Smooth muscle cell (in vitro differentiated cells): ENCODE data around the gene GALNTL6. TPM values are rescaled to one million over a fixed set of nuclear protein-coding genes. Genes with fewer than 3 reads are reported as not detected.

Source experiments
- DNase-seq: peaks from one replicate; lab custom pipeline; 2025; ENCODE audit not compliant: unreplicated experiment; lab: John Stamatoyannopoulos, UW
- H2AFZ ChIP-seq: fragments of 200-600 bp; sonication (generic); 2 replicates; pipeline ENCODE4 v1.6.0; 2016; ENCODE audit warnings: antibody characterized with exemption, low read depth, mild to moderate bottlenecking
- H3F3A ChIP-seq: fragments of 200-600 bp; sonication (generic); 2 replicates; pipeline ENCODE4 v1.6.0; 2017; ENCODE audit warnings: antibody characterized with exemption, low read depth
- H3K27ac ChIP-seq: fragments of 200-600 bp; sonication (generic); 2 replicates; pipeline ENCODE4 v1.5.1; 2016; ENCODE audit warnings: low read depth, mild to moderate bottlenecking
- H3K27me3 ChIP-seq: fragments of 200-600 bp; sonication (generic); 2 replicates; pipeline ENCODE4 v1.6.1; 2016; ENCODE audit warnings: low read depth, mild to moderate bottlenecking
- H3K36me3 ChIP-seq: fragments of 200-600 bp; sonication (generic); 2 replicates; pipeline ENCODE4 v1.5.1; 2016; ENCODE audit warnings: low read depth
- H3K4me1 ChIP-seq: fragments of 200-600 bp; sonication (generic); 2 replicates; pipeline ENCODE4 v1.5.1; 2016; ENCODE audit warnings: low read depth
- H3K4me2 ChIP-seq: fragments of 200-600 bp; sonication (generic); 2 replicates; pipeline ENCODE4 v1.6.0; 2016; ENCODE audit warnings: mild to moderate bottlenecking
- H3K4me3 ChIP-seq: fragments of 200-600 bp; sonication (generic); 2 replicates; pipeline ENCODE4 v1.5.1; 2016; ENCODE audit warnings: mild to moderate bottlenecking
- H3K79me2 ChIP-seq: fragments of 200-600 bp; sonication (generic); 2 replicates; pipeline ENCODE4 v1.6.0; 2016; ENCODE audit warnings: low read depth, mild to moderate bottlenecking
- H3K9ac ChIP-seq: fragments of 200-600 bp; sonication (generic); 2 replicates; pipeline ENCODE4 v1.6.0; 2016; ENCODE audit warnings: low read depth
- H3K9me3 ChIP-seq: fragments of 200-600 bp; sonication (generic); replicated peaks from 2 replicates; pipeline ENCODE4 v1.5.1; 2016; ENCODE audit warnings: low read depth
- H4K20me1 ChIP-seq: fragments of 200-600 bp; sonication (generic); 2 replicates; pipeline ENCODE4 v1.6.0; 2016; ENCODE audit warnings: low read depth
- CTCF ChIP-seq: fragments of 200-600 bp; sonication (generic); IDR thresholded peaks from 2 replicates; pipeline ENCODE4 v1.5.1; 2017; ENCODE audit warnings: borderline replicate concordance, mild to moderate bottlenecking, antibody characterized with exemption; ENCODE audit not compliant: insufficient read depth, poor library complexity, severe bottlenecking
- WGBS: methylation state at CpG from one replicate; pipeline ENCODE4 v1.1.7; 2016; ENCODE audit warnings: low lambda C conversion rate; 5-methylcytosine and 5-hydroxymethylcytosine counted together
- polyA plus RNA-seq: library from polyadenylated mRNA; unstranded; fragments of >200 nt; fragmentation: Nextera tagmentation; extraction: Ambion mirVana; gene quantifications from 2 replicates; pipeline ENCODE4 v1.2.1, GENCODE V29; 2016
- total RNA-seq: library from RNA; depleted of rRNA; stranded (reverse); fragments of >200 nt; gene quantifications from 2 replicates; pipeline ENCODE4 v1.2.3, GENCODE V29; 2014

Gene GALNTL6
- total and polyA plus RNA-seq, 2 experiments from 2014 or later, result 0.18 to 1.3 TPM

- Histone ChIP-seq H3F3A (no peaks in the 10 kb centered on the region), H3K27ac (no peak overlapping the region), H3K9ac (no peak overlapping the region), H3K36me3 (no peaks in the 10 kb centered on the region), H3K27me3 (no peaks in the 10 kb centered on the region), H3K4me1 (no peaks in the 10 kb centered on the region), H2AFZ (no peak overlapping the region), H4K20me1 (no peaks in the 10 kb centered on the region), H3K79me2 (no peaks in the 10 kb centered on the region), H3K4me2 (no peak overlapping the region), H3K4me3 (no peak overlapping the region), H3K9me3 (no peaks in the 10 kb centered on the region)
- WGBS, result 88% methylated on average over 1 of the region's 1 CpG
- TF ChIP-seq CTCF, result no peak
- no peak for DNase-seq
Observed at GRCh38 chr4:172521680-172522079, 708.5 kb downstream of the GALNTL6 start.

GRCh38 chr4:172543249-172543648, 730.0 kb downstream of the GALNTL6 start:
- no peak for DNase-seq
- no peaks in the 10 kb centered on the region for H3K9me3 ChIP-seq
- no peak overlapping the region for H3K4me3 ChIP-seq
- 71% methylated on average over 4 of the region's 4 CpGs for WGBS
- no peaks in the 10 kb centered on the region for H3K79me2 ChIP-seq
- H2AFZ ChIP-seq, result no peak overlapping the region
- H3K36me3 ChIP-seq, result no peaks in the 10 kb centered on the region
- no peak overlapping the region for H3K4me2 ChIP-seq
- H3K4me1 ChIP-seq, result no peaks in the 10 kb centered on the region
- no peak overlapping the region for H3K27ac ChIP-seq
- TF ChIP-seq CTCF, result no peak
- no peaks in the 10 kb centered on the region for H3K27me3 ChIP-seq
- no peaks in the 10 kb centered on the region for H3F3A ChIP-seq
- no peaks in the 10 kb centered on the region for H4K20me1 ChIP-seq
- H3K9ac ChIP-seq, result no peak overlapping the region

GRCh38 chr4:172546782-172547181, 733.6 kb downstream of the GALNTL6 start:
- H3K79me2 ChIP-seq, result no peaks in the 10 kb centered on the region
- DNase-seq, result no peak
- H3K4me2 ChIP-seq, result no peak overlapping the region
- H3K4me1 ChIP-seq, result no peaks in the 10 kb centered on the region
- 81% methylated on average over 7 of the region's 7 CpGs for WGBS
- no peaks in the 10 kb centered on the region for H4K20me1 ChIP-seq
- H3K4me3 ChIP-seq, result no peak overlapping the region
- no peaks in the 10 kb centered on the region for H3K27me3 ChIP-seq
- H2AFZ ChIP-seq, result no peak overlapping the region
- H3K9ac ChIP-seq, result no peak overlapping the region
- H3K36me3 ChIP-seq, result no peaks in the 10 kb centered on the region
- no peaks in the 10 kb centered on the region for H3K9me3 ChIP-seq
- H3F3A ChIP-seq, result no peaks in the 10 kb centered on the region
- TF ChIP-seq CTCF, result no peak
- H3K27ac ChIP-seq, result no peak overlapping the region

- no peak for DNase-seq
- no peak overlapping the region for H3K9ac ChIP-seq
- H3K79me2 ChIP-seq, result no peaks in the 10 kb centered on the region
- H3K4me3 ChIP-seq, result no peak overlapping the region
- no peaks in the 10 kb centered on the region for H3K27me3 ChIP-seq
- no peak overlapping the region for H3K4me2 ChIP-seq
- H2AFZ ChIP-seq, result no peak overlapping the region
- no peaks in the 10 kb centered on the region for H3F3A ChIP-seq
- H3K4me1 ChIP-seq, result no peaks in the 10 kb centered on the region
- WGBS, result 88% methylated on average over 3 of the region's 3 CpGs
- no peak for TF ChIP-seq CTCF
- no peak overlapping the region for H3K27ac ChIP-seq
- H3K9me3 ChIP-seq, result no peaks in the 10 kb centered on the region
- H3K36me3 ChIP-seq, result no peaks in the 10 kb centered on the region
- no peaks in the 10 kb centered on the region for H4K20me1 ChIP-seq
Observed at GRCh38 chr4:172547724-172548123, 734.5 kb downstream of the GALNTL6 start.
